Endothelial cell of umbilical vein (primary cell): ENCODE results near the gene PSMA7. TPM values are rescaled to one million over a fixed set of nuclear protein-coding genes. Genes with fewer than 3 reads are reported as not detected.

ENCODE experiments used
- BruUV-seq: library from RNA; stranded (reverse); fragments of 400-500 nt; replicated peaks from 2 replicates; lab custom pipeline; 2021; lab: Mats Ljungman, UMichigan
- CTCF ChIA-PET: fragments of 300-600, 350-600 bp; sonication (Branson Sonifier 250); formaldehyde crosslinking; loops from one replicate; lab custom pipeline; 2021; ENCODE audit warnings: antibody characterized with exemption, inconsistent platforms; lab: Charles Lee
- POLR2A ChIA-PET: fragments of 300-600, 350-600 bp; sonication (Branson Sonifier 250); formaldehyde crosslinking; loops from one replicate; lab custom pipeline; 2021; ENCODE audit warnings: antibody characterized with exemption, inconsistent platforms; lab: Charles Lee
- DNase-seq: peaks from one replicate; pipeline ENCODE4 v3.0.0-alpha.2; 2011; ENCODE audit warnings: low read depth, low spot score
- FAIRE-seq: peaks from 2 replicates; lab custom pipeline; 2011; peaks lifted over from hg19 to GRCh38; lab: Jason Lieb, UNC
- H2AFZ ChIP-seq: 2 replicates; pipeline ENCODE4 v1.6.0; 2012; ENCODE audit warnings: low read depth, low read length, control low read depth, inconsistent platforms
- H3K27ac ChIP-seq: 2 replicates; pipeline ENCODE4 v1.5.1; 2011; ENCODE audit warnings: low read depth, mild to moderate bottlenecking, control low read depth, low read length, moderate library complexity; ENCODE audit not compliant: insufficient read depth
- H3K27me3 ChIP-seq, 2 experiments: 2 replicates each; pipeline versions ENCODE4 v1.6.0 to v1.6.1; 2011; ENCODE audit warnings: low read length in 2 of 2, mixed read lengths in 1 of 2; ENCODE audit not compliant: control insufficient read depth in 2 of 2, insufficient read depth in 2 of 2
- H3K36me3 ChIP-seq, 2 experiments: 2 replicates in 1 of 2; 3 replicates in 1 of 2; pipeline ENCODE4 v1.5.1; 2011; ENCODE audit warnings: low read length in 2 of 2, mild to moderate bottlenecking in 1 of 2, moderate library complexity in 1 of 2; ENCODE audit not compliant: control insufficient read depth in 2 of 2, insufficient read depth in 2 of 2; ENCODE audit errors: extremely low read depth in 1 of 2
- H3K4me1 ChIP-seq: 3 replicates; pipeline ENCODE4 v1.5.1; 2011; ENCODE audit warnings: mild to moderate bottlenecking, low read length; ENCODE audit not compliant: control insufficient read depth, insufficient read depth; ENCODE audit errors: extremely low read depth
- H3K4me2 ChIP-seq: 2 replicates; pipeline ENCODE4 v1.6.1; 2011; ENCODE audit warnings: low read length, control low read depth, mixed read lengths; ENCODE audit not compliant: insufficient read depth
- H3K4me3 ChIP-seq, 3 experiments: fragments of 200-600 bp in 1 of 3; sonication (generic), shearing (Covaris generic) in 1 of 3; replicated peaks in 1 of 3; 2 replicates each; pipeline ENCODE4 v1.5.1; 2011 to 2016; ENCODE audit warnings: control low read depth in 3 of 3, low read length in 3 of 3, mild to moderate bottlenecking in 2 of 3, inconsistent platforms in 1 of 3, low read depth in 1 of 3, moderate library complexity in 1 of 3; ENCODE audit not compliant: insufficient read depth in 1 of 3
- H3K79me2 ChIP-seq: 2 replicates; pipeline ENCODE4 v1.6.0; 2012; ENCODE audit warnings: low read length, inconsistent platforms; ENCODE audit not compliant: control insufficient read depth, insufficient read depth
- H3K9ac ChIP-seq: replicated peaks from 2 replicates; pipeline ENCODE3; 2011; ENCODE audit warnings: low read length, control low read depth; ENCODE audit not compliant: insufficient read depth; ENCODE audit errors: extremely low read depth
- H3K9me1 ChIP-seq: replicated peaks from 3 replicates; pipeline ENCODE4 v1.6.0; 2011; ENCODE audit warnings: mild to moderate bottlenecking, low read length; ENCODE audit not compliant: control insufficient read depth, insufficient read depth; ENCODE audit errors: extremely low read depth
- H3K9me3 ChIP-seq: replicated peaks from 2 replicates; pipeline ENCODE4 v1.5.1; 2012; ENCODE audit warnings: low read length, inconsistent platforms; ENCODE audit not compliant: control insufficient read depth, insufficient read depth
- H4K20me1 ChIP-seq: replicated peaks from 2 replicates; pipeline ENCODE3; 2011; ENCODE audit warnings: mild to moderate bottlenecking, low read length; ENCODE audit not compliant: control insufficient read depth, insufficient read depth; ENCODE audit errors: extremely low read depth
- CTCF ChIP-seq, 2 donors: IDR thresholded peaks; 1 replicate in 1 of 2; 2 replicates in 1 of 2; pipeline ENCODE4 v1.5.1; 2011; ENCODE audit warnings: low read length in 2 of 2, mild to moderate bottlenecking in 2 of 2, moderate library complexity in 2 of 2, control low read depth in 1 of 2, inconsistent platforms in 1 of 2, low read depth in 1 of 2; ENCODE audit not compliant: insufficient read depth in 1 of 2; ENCODE audit errors: extremely low read depth in 1 of 2
- FOS ChIP-seq: IDR thresholded peaks from 2 replicates; pipeline ENCODE4 v1.6.1; 2011; ENCODE audit warnings: mild to moderate bottlenecking, low read length, moderate library complexity, borderline replicate concordance; ENCODE audit not compliant: insufficient read depth
- JUN ChIP-seq: IDR thresholded peaks from 2 replicates; pipeline ENCODE4 v1.6.1; 2011; ENCODE audit warnings: borderline replicate concordance, low read depth; ENCODE audit not compliant: insufficient read length, insufficient read depth
- MAX ChIP-seq: IDR thresholded peaks from 2 replicates; pipeline ENCODE4 v1.6.1; 2011; ENCODE audit not compliant: insufficient read depth, insufficient read length
- MYC ChIP-seq: IDR thresholded peaks from one replicate; pipeline ENCODE4 v1.6.1; 2011; ENCODE audit warnings: mild to moderate bottlenecking, low read depth, low read length
- POLR2AphosphoS5 ChIP-seq: IDR thresholded peaks from 2 replicates; pipeline ENCODE4 v1.6.1; 2012; ENCODE audit warnings: low read depth, mild to moderate bottlenecking, control low read depth, low read length, moderate library complexity; ENCODE audit not compliant: insufficient read depth
- dilution Hi-C: fragments of 300-500 bp; cut with MboI; formaldehyde crosslinking; loops from one replicate; pipeline ENCODE4 v1.15.0; 2019; ENCODE audit warnings: low sequenced_read_pairs; ENCODE audit not compliant: extremely low pct_ligation_motif_present
- intact Hi-C: fragments of 100-400 bp; cut with micrococcal nuclease; formaldehyde crosslinking; loops from one replicate; pipeline ENCODE4 v1.10.0; 2022
- polyA plus RNA-seq, 4 experiments: library from polyadenylated mRNA; depleted of rRNA in 3 of 4; stranded (reverse) in 3 of 4; unstranded in 1 of 4; fragments of >200 nt; gene quantifications; 2 replicates each; pipeline versions ENCODE4 v1.2.1 to v1.2.3, GENCODE V29; 2011 to 2012; ENCODE audit warnings: missing spikeins in 1 of 4
- total RNA-seq: library from RNA; stranded (reverse); gene quantifications from 2 replicates; pipeline ENCODE4 v1.2.3, GENCODE V29; 2021

Gene PSMA7
- total and polyA plus RNA-seq, 2 donors (not counting 3 experiments of a cell fraction or from before 2014, with no cell fraction given) = 393 to 826 TPM

- Histone ChIP-seq H3K27ac (no peak overlapping the region), H3K4me3 (no peak overlapping the region), H3K79me2 (peaks cover 16% of the 10 kb centered on the region), H3K4me2 (no peak overlapping the region), H3K9me1 (no peaks in the 10 kb centered on the region), H2AFZ (no peak overlapping the region), H3K9me3 (no peaks in the 10 kb centered on the region), H4K20me1 (no peaks in the 10 kb centered on the region), H3K4me1 (peaks cover 11% of the 10 kb centered on the region), H3K9ac (no peak overlapping the region), H3K36me3 (peaks cover 0 to 7% of the 10 kb centered on the region in 2 experiments), H3K27me3 (peaks cover 9 to 17% of the 10 kb centered on the region in 2 experiments)
- dilution Hi-C loops (no loop called here), intact Hi-C loops (loop anchor here (5.0 kb wide), 2 partner anchors 93 to 108 kb away; no protein-coding TSS in a partner anchor)
- FAIRE-seq (no peak), DNase-seq (no peak)
- ChIA-PET CTCF (interaction anchor here (0.6 to 3.1 kb wide), 3 partner anchors 47 to 110 kb away, joined by 4 to 22 read pairs (median 10); no protein-coding TSS in a partner anchor), POLR2A (no interaction called here)
- TF ChIP-seq FOS (no peak), CTCF (IDR thresholded peaks at IDR 0.05; ENCODE audit: extremely low read depth in 1 of 2, insufficient read depth in 1 of 2, low read depth in 1 of 2, low read length in 2 of 2) (no peak), JUN (no peak), MYC (no peak), MAX (no peak), POLR2AphosphoS5 (no peak)
- no TSS peak for BruUV-seq
These were observed 22.8 kb downstream of the PSMA7 start for GRCh38 chr20:62120365-62120762.
